ENCODE measurements around the gene SCN4A. TPM values are rescaled to one million over a fixed set of nuclear protein-coding genes. Genes with fewer than 3 reads are reported as not detected.

The SCN4A gene
- total and polyA plus RNA-seq, 2 of the 13 experiments (the other 11 are each of a cell fraction or from before 2014, with no cell fraction given) = 0.02 to 0.03 TPM

GRCh38 chr17:63962298-63962744 is 10.4 kb downstream of the SCN4A start (continued):
- TF ChIP-seq HNF1A (IDR thresholded peaks at IDR 0.05; ENCODE audit: low read depth) (no peak), HNF1A (CRISPR knock-in tag; IDR thresholded peaks at IDR 0.05; ENCODE audit: borderline replicate concordance) (no peak), ETS1 (CRISPR knock-in tag; IDR thresholded peaks at IDR 0.05) (no peak), ATF3 (CRISPR knock-in tag; IDR thresholded peaks at IDR 0.05) (0 out of 2 replicates have a peak, but pooled peaks have one; percentile 45), AKNA (CRISPR knock-in tag; IDR thresholded peaks at IDR 0.05; ENCODE audit: borderline replicate concordance) (no peak), POLR2AphosphoS2 (IDR thresholded peaks at IDR 0.05; ENCODE audit: low read depth, low read length) (no peak), TCF12 (IDR thresholded peaks at IDR 0.05) (no peak), TCF12 (CRISPR knock-in tag; IDR thresholded peaks at IDR 0.05) (no peak), TFE3 (CRISPR knock-in tag; IDR thresholded peaks at IDR 0.05) (no peak), RXRB (CRISPR knock-in tag; IDR thresholded peaks at IDR 0.05; ENCODE audit: borderline replicate concordance) (peak; percentile 78), ZBTB2 (CRISPR knock-in tag; IDR thresholded peaks at IDR 0.05; ENCODE audit: low read depth) (no peak), ZNF496 (CRISPR knock-in tag; IDR thresholded peaks at IDR 0.05; ENCODE audit: insufficient replicate concordance) (no peak), CHD2 (IDR thresholded peaks at IDR 0.05; ENCODE audit: low read depth, low read length) (no peak), ZNF296 (CRISPR knock-in tag; conservative IDR thresholded peaks at IDR 0.05) (no peak), SMAD3 (CRISPR knock-in tag; IDR thresholded peaks at IDR 0.05) (0 out of 2 replicates have a peak, but pooled peaks have one; percentile 47), NONO (IDR thresholded peaks at IDR 0.05) (no peak), NONO (CRISPR knock-in tag; conservative IDR thresholded peaks at IDR 0.05) (peak; percentile 54; the same call in 1 of the 2 replicates)

Data from HepG2 (cell line).